Smooth muscle cell (in vitro differentiated cells): ENCODE results near the gene PHC1. TPM values are rescaled to one million over a fixed set of nuclear protein-coding genes. Genes with fewer than 3 reads are reported as not detected.

Source experiments
- DNase-seq: peaks from one replicate; lab custom pipeline; 2025; ENCODE audit not compliant: unreplicated experiment; lab: John Stamatoyannopoulos, UW
- H2AFZ ChIP-seq: fragments of 200-600 bp; sonication (generic); 2 replicates; pipeline ENCODE4 v1.6.0; 2016; ENCODE audit warnings: antibody characterized with exemption, low read depth, mild to moderate bottlenecking
- H3F3A ChIP-seq: fragments of 200-600 bp; sonication (generic); 2 replicates; pipeline ENCODE4 v1.6.0; 2017; ENCODE audit warnings: antibody characterized with exemption, low read depth
- H3K27ac ChIP-seq: fragments of 200-600 bp; sonication (generic); 2 replicates; pipeline ENCODE4 v1.5.1; 2016; ENCODE audit warnings: low read depth, mild to moderate bottlenecking
- H3K27me3 ChIP-seq: fragments of 200-600 bp; sonication (generic); 2 replicates; pipeline ENCODE4 v1.6.1; 2016; ENCODE audit warnings: low read depth, mild to moderate bottlenecking
- H3K36me3 ChIP-seq: fragments of 200-600 bp; sonication (generic); 2 replicates; pipeline ENCODE4 v1.5.1; 2016; ENCODE audit warnings: low read depth
- H3K4me1 ChIP-seq: fragments of 200-600 bp; sonication (generic); 2 replicates; pipeline ENCODE4 v1.5.1; 2016; ENCODE audit warnings: low read depth
- H3K4me2 ChIP-seq: fragments of 200-600 bp; sonication (generic); 2 replicates; pipeline ENCODE4 v1.6.0; 2016; ENCODE audit warnings: mild to moderate bottlenecking
- H3K4me3 ChIP-seq: fragments of 200-600 bp; sonication (generic); 2 replicates; pipeline ENCODE4 v1.5.1; 2016; ENCODE audit warnings: mild to moderate bottlenecking
- H3K79me2 ChIP-seq: fragments of 200-600 bp; sonication (generic); 2 replicates; pipeline ENCODE4 v1.6.0; 2016; ENCODE audit warnings: low read depth, mild to moderate bottlenecking
- H3K9ac ChIP-seq: fragments of 200-600 bp; sonication (generic); 2 replicates; pipeline ENCODE4 v1.6.0; 2016; ENCODE audit warnings: low read depth
- H3K9me3 ChIP-seq: fragments of 200-600 bp; sonication (generic); replicated peaks from 2 replicates; pipeline ENCODE4 v1.5.1; 2016; ENCODE audit warnings: low read depth
- H4K20me1 ChIP-seq: fragments of 200-600 bp; sonication (generic); 2 replicates; pipeline ENCODE4 v1.6.0; 2016; ENCODE audit warnings: low read depth
- CTCF ChIP-seq: fragments of 200-600 bp; sonication (generic); IDR thresholded peaks from 2 replicates; pipeline ENCODE4 v1.5.1; 2017; ENCODE audit warnings: borderline replicate concordance, mild to moderate bottlenecking, antibody characterized with exemption; ENCODE audit not compliant: insufficient read depth, poor library complexity, severe bottlenecking
- WGBS: methylation state at CpG from one replicate; pipeline ENCODE4 v1.1.7; 2016; ENCODE audit warnings: low lambda C conversion rate; 5-methylcytosine and 5-hydroxymethylcytosine counted together
- polyA plus RNA-seq: library from polyadenylated mRNA; unstranded; fragments of >200 nt; fragmentation: Nextera tagmentation; extraction: Ambion mirVana; gene quantifications from 2 replicates; pipeline ENCODE4 v1.2.1, GENCODE V29; 2016
- total RNA-seq: library from RNA; depleted of rRNA; stranded (reverse); fragments of >200 nt; gene quantifications from 2 replicates; pipeline ENCODE4 v1.2.3, GENCODE V29; 2014

The PHC1 gene
- total and polyA plus RNA-seq, 2 experiments from 2014 or later: 23.1 to 67.6 TPM

GRCh38 chr12:8951744-8952143, 37.4 kb downstream of the PHC1 start:
- H4K20me1 ChIP-seq: peaks cover 16% of the 10 kb centered on the region
- H3K27ac ChIP-seq: no peak overlapping the region
- peaks cover 20% of the 10 kb centered on the region for H3K79me2 ChIP-seq
- H3F3A ChIP-seq: no peaks in the 10 kb centered on the region
- H3K4me2 ChIP-seq: no peak overlapping the region
- H3K4me3 ChIP-seq: no peak overlapping the region
- H3K4me1 ChIP-seq: peaks cover 15% of the 10 kb centered on the region
- H3K9ac ChIP-seq: no peak overlapping the region
- no peaks in the 10 kb centered on the region for H3K36me3 ChIP-seq
- no peak for TF ChIP-seq CTCF
- H2AFZ ChIP-seq: no peak overlapping the region
- no peak for DNase-seq
- no peaks in the 10 kb centered on the region for H3K27me3 ChIP-seq
- no peaks in the 10 kb centered on the region for H3K9me3 ChIP-seq
- 89% methylated on average over 1 of the region's 1 CpG for WGBS

GRCh38 chr12:8953773-8954402, 39.6 kb downstream of the PHC1 start:
- Histone ChIP-seq H3K9me3 (no peaks in the 10 kb centered on the region), H3K36me3 (no peaks in the 10 kb centered on the region), H3F3A (no peaks in the 10 kb centered on the region), H3K27ac (no peak overlapping the region), H4K20me1 (no peaks in the 10 kb centered on the region), H3K4me3 (no peak overlapping the region), H3K4me1 (peaks cover 8% of the 10 kb centered on the region), H3K4me2 (no peak overlapping the region), H3K79me2 (no peaks in the 10 kb centered on the region), H3K27me3 (no peaks in the 10 kb centered on the region), H2AFZ (no peak overlapping the region), H3K9ac (no peak overlapping the region)
- 94% methylated on average over 8 of the region's 8 CpGs for WGBS
- no peak for DNase-seq
- no peak for TF ChIP-seq CTCF

- Histone ChIP-seq H3K27ac (no peak overlapping the region), H3K36me3 (no peaks in the 10 kb centered on the region), H3K79me2 (no peaks in the 10 kb centered on the region), H3K9me3 (no peaks in the 10 kb centered on the region), H3K4me1 (peaks cover 1% of the 10 kb centered on the region), H3K4me3 (no peak overlapping the region), H3K9ac (no peak overlapping the region), H2AFZ (no peak overlapping the region), H3F3A (no peaks in the 10 kb centered on the region), H4K20me1 (no peaks in the 10 kb centered on the region), H3K27me3 (no peaks in the 10 kb centered on the region), H3K4me2 (no peak overlapping the region)
- no peak for DNase-seq
- WGBS: 91% methylated on average over 15 of the region's 15 CpGs
- TF ChIP-seq CTCF: no peak
Measured at GRCh38 chr12:8956073-8956472, 41.8 kb downstream of the PHC1 start.

- Histone ChIP-seq H3K9me3 (no peaks in the 10 kb centered on the region), H3F3A (no peaks in the 10 kb centered on the region), H3K27ac (no peak overlapping the region), H2AFZ (no peak overlapping the region), H3K4me2 (no peak overlapping the region), H3K79me2 (no peaks in the 10 kb centered on the region), H3K4me3 (no peak overlapping the region), H3K36me3 (no peaks in the 10 kb centered on the region), H3K27me3 (no peaks in the 10 kb centered on the region), H3K4me1 (no peaks in the 10 kb centered on the region), H4K20me1 (no peaks in the 10 kb centered on the region), H3K9ac (no peak overlapping the region)
- no peak for TF ChIP-seq CTCF
- 86% methylated on average over 7 of the region's 7 CpGs for WGBS
- no peak for DNase-seq
Measured at GRCh38 chr12:8956772-8957171, 42.5 kb downstream of the PHC1 start.
